ENCODE results near the gene ANKZF1.
A peak's percentile ranks its signal among the peaks of the same experiment; 100 is the strongest.

ANKZF1 gene

DNA sequence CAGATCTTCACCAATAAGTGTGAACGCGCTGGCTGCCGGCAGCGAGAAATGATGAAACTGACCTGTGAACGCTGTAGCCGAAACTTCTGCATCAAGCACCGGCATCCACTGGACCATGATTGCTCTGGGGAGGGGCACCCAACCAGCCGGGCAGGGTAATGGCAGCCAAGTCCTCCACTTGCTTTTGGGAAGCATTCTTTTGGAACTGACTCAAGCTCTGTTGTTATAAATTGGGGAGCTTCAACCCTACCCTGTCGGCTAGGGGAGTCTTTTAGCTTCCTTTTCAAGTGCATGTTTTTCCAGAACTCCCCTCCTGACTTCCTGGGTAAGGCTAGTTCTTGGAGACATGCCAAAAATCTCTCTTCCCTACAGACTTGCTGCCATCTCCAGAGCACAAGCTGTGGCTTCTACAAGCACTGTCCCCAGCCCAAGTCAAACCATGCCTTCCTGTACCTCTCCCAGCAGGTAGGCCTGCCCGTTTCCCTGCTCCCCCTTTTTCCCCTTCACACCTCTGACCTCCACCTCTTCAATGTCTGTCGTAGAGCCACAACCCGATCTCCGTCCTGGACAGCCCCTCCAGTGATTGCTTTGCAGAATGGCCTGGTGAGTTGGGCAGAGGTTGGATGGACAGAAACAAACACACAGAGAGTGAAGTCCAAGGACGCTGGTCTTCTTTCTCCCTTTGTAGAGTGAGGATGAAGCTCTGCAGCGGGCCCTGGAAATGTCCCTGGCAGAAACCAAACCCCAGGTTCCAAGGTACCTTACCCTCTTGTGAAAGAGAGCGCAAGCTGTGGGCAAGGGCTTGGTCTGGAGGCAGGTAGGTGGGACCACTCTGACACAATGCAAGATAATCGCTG, 21.5 kb upstream of the ANKZF1 start:
- DNase-seq, result no peak

GRCh38 chr2:219209236-219210195, 20.1 kb upstream of the ANKZF1 start:
- DNase-seq, result no peak

DNA sequence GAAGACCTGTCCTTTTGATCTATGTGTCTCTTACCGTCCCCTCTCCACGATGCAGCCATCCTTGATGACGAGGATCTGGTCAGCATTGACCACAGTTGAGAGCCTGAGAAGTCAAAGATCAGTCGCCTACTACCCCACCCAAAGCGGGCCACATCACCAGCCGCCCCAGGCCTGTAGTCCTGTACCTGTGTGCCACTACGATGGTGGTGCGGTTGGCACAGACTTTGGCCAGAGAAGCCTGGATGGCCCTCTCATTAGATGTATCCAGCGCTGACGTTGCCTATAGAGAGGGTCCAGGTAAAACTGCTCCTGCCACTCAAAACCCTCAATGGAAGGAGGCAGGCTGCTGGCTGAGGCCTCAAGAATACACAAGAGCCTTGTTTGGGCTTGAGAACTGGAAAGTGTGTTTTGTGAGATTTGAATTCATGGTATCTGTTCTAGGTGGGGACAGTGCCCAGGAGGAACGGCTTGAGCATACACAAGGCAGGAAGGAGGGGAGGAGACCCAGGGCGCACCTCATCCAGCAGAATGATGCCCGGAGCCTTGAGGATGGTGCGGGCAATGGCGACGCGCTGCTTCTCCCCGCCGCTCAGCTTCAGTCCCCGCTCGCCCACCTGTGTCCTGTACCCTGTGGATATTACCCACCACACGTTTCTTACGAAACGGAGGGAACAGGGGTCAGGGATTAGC, 19.3 kb upstream of the ANKZF1 start:
- DNase-seq, result no peak

DNA sequence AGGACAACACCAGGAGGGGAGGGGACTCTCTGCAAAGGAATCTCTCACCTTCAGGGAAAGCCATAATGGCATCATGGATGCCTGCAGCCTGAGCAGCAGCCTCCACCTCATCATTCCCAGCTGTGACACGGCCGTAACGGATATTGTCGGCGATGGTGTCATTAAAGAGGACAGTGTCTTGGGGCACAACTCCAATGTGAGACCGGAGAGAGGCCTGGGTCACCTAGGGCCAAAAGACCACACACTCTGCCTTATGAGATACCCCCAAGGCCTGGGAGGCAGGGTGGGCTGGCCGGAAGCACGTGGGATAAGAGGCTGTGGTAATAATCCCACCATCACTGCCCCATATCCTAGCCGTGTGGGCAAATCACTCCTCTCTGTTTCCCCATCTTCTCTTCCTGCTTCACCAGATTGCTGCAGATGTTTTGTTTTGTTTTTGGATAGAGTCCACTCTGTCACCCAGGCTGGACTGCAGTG, 18.7 kb upstream of the ANKZF1 start:
- no peak for DNase-seq

GRCh38 chr2:219213026-219213415, 16.6 kb upstream of the ANKZF1 start:
- no peak for DNase-seq

DNA sequence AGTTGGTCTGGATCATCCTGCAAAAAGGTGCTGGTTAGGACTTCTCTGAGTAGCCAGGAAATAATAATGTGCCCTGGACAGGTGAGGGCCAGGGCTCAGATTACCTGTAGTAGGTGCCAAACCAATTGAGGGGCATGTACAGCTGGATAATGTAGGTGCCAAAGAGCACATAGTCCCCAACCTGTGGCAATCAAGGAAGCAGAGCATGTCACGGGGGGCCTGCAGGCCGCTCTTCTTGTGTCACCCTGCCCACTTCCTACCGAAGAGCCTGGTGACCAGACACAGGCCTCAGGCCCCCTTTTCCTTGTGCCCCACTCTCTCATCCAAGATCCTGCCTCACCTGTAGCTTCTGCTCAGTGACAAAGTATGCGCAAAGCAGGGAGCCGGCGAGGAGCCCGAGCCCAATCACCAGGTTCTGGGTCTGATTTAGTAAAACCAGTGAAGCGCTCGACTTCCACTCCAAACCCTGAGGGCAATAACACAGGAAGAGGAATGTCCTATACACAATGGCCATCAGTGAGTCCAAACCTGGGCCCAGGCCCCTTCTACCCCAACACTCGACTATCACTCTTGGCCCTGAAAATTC, 16.0 kb upstream of the ANKZF1 start:
- DNase-seq, result no peak

- DNase-seq, result no peak
These were observed 15.5 kb upstream of the ANKZF1 start for GRCh38 chr2:219214141-219214540.

DNA sequence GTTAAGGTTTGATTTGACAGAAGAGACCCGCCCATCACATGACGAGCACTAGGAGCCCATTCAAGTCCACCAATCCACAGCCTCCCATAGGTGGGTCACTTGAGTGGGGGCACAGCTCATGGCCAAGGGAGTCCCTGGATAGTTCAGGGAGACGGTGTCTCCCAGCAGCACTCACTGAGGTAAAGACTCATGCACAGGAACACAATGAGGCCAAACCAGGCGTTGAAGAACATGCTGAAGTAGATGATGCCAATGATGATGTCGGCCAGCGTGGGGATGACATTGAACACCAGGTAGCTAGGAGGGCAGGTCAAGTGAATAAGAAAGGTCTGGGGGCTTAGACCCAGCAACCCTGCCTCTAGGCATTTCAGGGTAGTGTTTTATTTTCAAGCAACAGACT, 14.8 kb upstream of the ANKZF1 start:
- no peak for DNase-seq

GRCh38 chr2:219215871-219216534, 13.6 kb upstream of the ANKZF1 start:
- DNase-seq, result no peak

GRCh38 chr2:219216535-219216915, 13.1 kb upstream of the ANKZF1 start:
- no peak for DNase-seq

- no peak for DNase-seq
These were observed 11.3 kb upstream of the ANKZF1 start for GRCh38 chr2:219218217-219218731.

DNA sequence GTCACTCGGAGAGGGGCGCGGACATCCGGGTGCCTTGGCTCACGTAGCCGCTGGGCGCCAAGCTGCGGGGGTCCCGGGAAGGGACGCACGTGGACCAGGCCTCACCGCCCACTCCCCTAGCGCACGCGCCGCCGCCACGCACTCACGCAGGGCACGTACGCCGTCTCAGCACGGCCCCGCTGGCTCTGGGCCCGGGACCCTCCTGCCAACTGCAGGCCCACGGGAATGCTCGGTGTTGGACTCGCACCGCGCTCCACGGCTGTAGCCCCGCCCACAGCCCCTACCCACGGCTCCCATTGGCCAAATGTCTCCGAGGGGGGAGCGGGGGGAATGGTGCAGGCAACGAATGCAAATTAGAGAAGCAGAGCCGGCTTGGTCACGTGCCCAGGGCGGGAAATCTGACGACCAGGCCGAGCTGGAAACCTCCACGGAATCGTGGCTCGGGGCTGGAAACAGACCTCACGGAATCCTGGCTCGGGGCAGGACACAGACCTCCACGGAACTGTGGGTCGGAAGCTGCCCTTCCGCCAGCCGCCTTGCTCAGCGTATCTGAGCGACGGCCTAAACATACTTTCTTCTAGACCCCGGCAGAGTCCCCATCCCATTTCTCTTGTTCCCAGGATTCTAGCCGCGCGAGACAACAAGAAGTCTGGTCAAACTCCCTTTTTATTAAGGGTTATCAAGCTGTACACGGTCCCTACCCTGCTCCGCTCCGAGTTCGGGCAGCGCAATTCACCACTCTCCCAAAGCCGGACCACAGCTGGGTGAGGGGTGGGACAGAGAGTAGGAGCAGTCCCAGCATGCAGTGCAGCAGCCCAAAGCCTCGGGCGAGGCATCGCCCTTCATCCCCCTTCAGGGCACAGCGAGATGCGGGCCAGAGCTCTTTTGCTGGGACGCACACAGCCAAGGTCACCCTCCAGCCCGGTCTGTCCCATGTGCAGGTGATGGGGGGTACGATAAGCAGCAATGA, 10.6 kb upstream of the ANKZF1 start, which contains the start of gene ABCB6:
Gene ABCB6, minus strand, starts transcription at position 227 of the 970 bp plus-strand sequence. CDS start 285 bp downstream, outside the sequence.
- DNase-seq, result peak; percentile 91

DNA sequence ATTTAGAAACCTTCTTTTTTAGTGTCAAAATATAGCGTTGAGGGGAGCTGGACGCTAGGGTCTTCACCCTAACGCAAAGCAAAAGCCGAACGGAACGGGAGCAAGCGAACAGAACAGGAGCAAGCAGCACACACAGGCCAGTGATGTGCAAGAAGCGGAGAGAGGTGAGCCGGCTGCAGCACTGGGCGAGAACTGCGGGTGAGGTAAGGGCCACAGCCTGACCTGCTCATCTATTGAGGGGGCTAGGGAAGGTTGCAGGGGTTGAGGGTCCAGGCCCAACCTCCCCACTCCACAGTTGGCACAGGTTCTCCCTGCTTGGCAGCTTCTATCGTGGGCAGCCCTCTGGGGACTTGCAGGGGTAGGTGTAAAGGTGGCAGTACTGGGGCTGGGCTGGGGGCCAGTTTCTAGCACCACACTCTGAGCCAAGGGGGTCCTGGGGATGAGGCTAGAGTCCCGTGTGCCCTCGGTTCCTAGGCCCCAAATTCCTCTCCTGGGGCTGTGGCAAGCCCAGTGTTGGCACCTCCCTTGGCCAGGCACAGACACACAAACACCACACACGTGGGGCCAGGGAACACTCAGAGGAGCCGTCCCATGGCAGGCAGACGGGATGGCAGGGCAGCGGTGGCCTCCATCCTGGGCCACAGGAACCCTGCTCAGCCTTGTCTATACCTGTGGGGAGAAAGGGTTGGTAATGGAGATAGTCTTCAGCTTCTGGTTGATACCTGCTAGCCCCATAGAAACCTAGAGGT, 9.6 kb upstream of the ANKZF1 start:
- DNase-seq, result no peak

- no peak for DNase-seq
These were observed 8.8 kb upstream of the ANKZF1 start for GRCh38 chr2:219220652-219221402.

GRCh38 chr2:219221957-219222518, 7.6 kb upstream of the ANKZF1 start:
- DNase-seq, result no peak

GRCh38 chr2:219223831-219224610, 5.6 kb upstream of the ANKZF1 start:
- no peak for DNase-seq

DNA sequence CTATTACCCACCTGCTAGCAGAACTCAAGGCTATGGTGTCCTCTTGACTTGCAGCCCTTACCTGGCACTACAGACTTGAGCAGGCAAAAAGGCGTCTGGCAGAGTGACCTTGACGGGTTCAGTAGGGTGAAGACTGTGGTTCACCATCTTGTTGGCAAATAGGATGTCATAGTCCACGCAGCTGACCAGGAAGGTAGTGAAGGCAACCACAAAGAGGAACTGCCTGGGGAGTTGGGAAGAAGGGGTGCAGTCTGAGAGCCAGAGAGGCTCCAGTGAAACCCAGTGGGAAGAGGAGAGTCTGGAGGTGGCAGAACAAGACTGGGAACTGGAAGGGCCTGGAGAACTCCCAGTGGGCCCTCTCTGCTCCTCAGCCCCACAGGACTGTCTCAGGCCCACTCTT, 4.3 kb upstream of the ANKZF1 start:
- DNase-seq, result no peak
